Neural cell (in vitro differentiated cells): ENCODE data around the gene PMS2. TPM values are rescaled to one million over a fixed set of nuclear protein-coding genes. Genes with fewer than 3 reads are reported as not detected.
A peak's percentile ranks its signal among the peaks of the same experiment; 100 is the strongest.
"Not testable (repeated sequence)": the region's sequence is repeated elsewhere in the genome, so short reads cannot be mapped to it uniquely, and the experiment has no call there.

Source experiments
- H2AFZ ChIP-seq: fragments of 200-600, 300-800 bp; sonication (generic), shearing (Covaris generic); 2 replicates; pipeline ENCODE4 v1.6.0; 2014; ENCODE audit warnings: low read depth, mild to moderate bottlenecking, antibody characterized with exemption, low read length, moderate library complexity
- H3F3A ChIP-seq: fragments of 200-600 bp; shearing (Covaris generic); 2 replicates; pipeline ENCODE4 v1.6.1; 2016; ENCODE audit warnings: mild to moderate bottlenecking, moderate library complexity, mixed read lengths, antibody characterized with exemption, low read length; ENCODE audit not compliant: insufficient read depth, poor library complexity, severe bottlenecking
- H3K27ac ChIP-seq: fragments of 200-600, 300-800 bp; sonication (generic), shearing (Covaris generic); 2 replicates; pipeline ENCODE4 v1.5.1; 2014; ENCODE audit warnings: mild to moderate bottlenecking, low read length, moderate library complexity
- H3K27me3 ChIP-seq: fragments of 300-800, 200-600 bp; sonication (generic), shearing (Covaris generic); 2 replicates; pipeline ENCODE4 v1.6.0; 2014; ENCODE audit warnings: mild to moderate bottlenecking, low read depth, low read length, moderate library complexity; ENCODE audit not compliant: insufficient read depth
- H3K36me3 ChIP-seq: fragments of 300-800, 200-600 bp; sonication (generic), shearing (Covaris generic); 2 replicates; pipeline ENCODE4 v1.5.1; 2014; ENCODE audit warnings: mild to moderate bottlenecking, antibody characterized with exemption, low read length, moderate library complexity; ENCODE audit not compliant: insufficient read depth
- H3K4me2 ChIP-seq: fragments of 300-800, 200-600 bp; sonication (generic), shearing (Covaris generic); 2 replicates; pipeline ENCODE4 v1.6.0; 2014; ENCODE audit warnings: mild to moderate bottlenecking, low read length
- H3K4me3 ChIP-seq: fragments of 300-800, 200-600 bp; sonication (generic), shearing (Covaris generic); 2 replicates; pipeline ENCODE4 v1.5.1; 2014; ENCODE audit warnings: mild to moderate bottlenecking, low read length, moderate library complexity
- H3K79me2 ChIP-seq: fragments of 200-600 bp; shearing (Covaris generic); replicated peaks from 2 replicates; pipeline ENCODE4 v1.6.0; 2014; ENCODE audit warnings: mild to moderate bottlenecking, low read length, moderate library complexity; ENCODE audit not compliant: insufficient read depth
- H3K9ac ChIP-seq: fragments of 300-800, 200-600 bp; sonication (generic), shearing (Covaris generic); 2 replicates; pipeline ENCODE4 v1.6.1; 2016; ENCODE audit warnings: mild to moderate bottlenecking, low read length, mixed read lengths
- H3K9me2 ChIP-seq: fragments of 200-600 bp; shearing (Covaris generic); 2 replicates; pipeline ENCODE4 v1.6.1; 2016; ENCODE audit warnings: mild to moderate bottlenecking, low read length, mixed read lengths; ENCODE audit not compliant: insufficient read depth
- H3K9me3 ChIP-seq: fragments of 200-600, 300-800 bp; sonication (generic), shearing (Covaris generic); 2 replicates; pipeline ENCODE4 v1.6.1; 2016; ENCODE audit warnings: mild to moderate bottlenecking, mixed run types, low read length, moderate library complexity, mixed read lengths
- H4K20me1 ChIP-seq: fragments of 200-600 bp; shearing (Covaris generic); 2 replicates; pipeline ENCODE4 v1.6.1; 2016; ENCODE audit warnings: mild to moderate bottlenecking, mixed run types; ENCODE audit not compliant: insufficient read depth
- EP300 ChIP-seq: fragments of 450-650 bp; conservative IDR thresholded peaks from 2 replicates; pipeline ENCODE4 v1.6.1; 2014; ENCODE audit warnings: antibody characterized with exemption, mild to moderate bottlenecking, moderate library complexity; ENCODE audit not compliant: poor library complexity, severe bottlenecking
- EZH2 ChIP-seq: fragments of 200-600, 300-800 bp; shearing (Covaris generic), sonication (generic); IDR thresholded peaks from 2 replicates; pipeline ENCODE4 v1.6.1; 2014; ENCODE audit warnings: antibody characterized with exemption, low read length, borderline replicate concordance, mild to moderate bottlenecking; ENCODE audit not compliant: insufficient read depth, poor library complexity, severe bottlenecking
- MXI1 ChIP-seq: fragments of 450-650 bp; conservative IDR thresholded peaks from 2 replicates; pipeline ENCODE4 v1.6.1; 2014; ENCODE audit warnings: antibody characterized with exemption, mild to moderate bottlenecking; ENCODE audit not compliant: poor library complexity, severe bottlenecking
- POLR2AphosphoS5 ChIP-seq: IDR thresholded peaks from 2 replicates; pipeline ENCODE4 v1.6.1; 2012
- RAD21 ChIP-seq: fragments of 450-650 bp; conservative IDR thresholded peaks from 2 replicates; pipeline ENCODE4 v1.6.1; 2014; ENCODE audit warnings: antibody characterized with exemption, mild to moderate bottlenecking, moderate library complexity
- SMC3 ChIP-seq: fragments of 450-650 bp; conservative IDR thresholded peaks from 2 replicates; pipeline ENCODE4 v1.6.1; 2014; ENCODE audit warnings: antibody characterized with exemption, mild to moderate bottlenecking, moderate library complexity; ENCODE audit not compliant: poor library complexity
- TAF1 ChIP-seq: IDR thresholded peaks from 2 replicates; pipeline ENCODE4 v1.6.1; 2012; ENCODE audit warnings: low read depth
- polyA plus RNA-seq: library from polyadenylated mRNA; depleted of rRNA; stranded (reverse); fragments of >200 nt; gene quantifications from 2 replicates; pipeline ENCODE4 v1.2.3, GENCODE V29; 2014
- TF ChIP-seq, protein P1 (sequence below): IDR thresholded peaks from 2 replicates; pipeline ENCODE4 v1.6.1; 2012; ENCODE audit warnings: borderline replicate concordance
- TF ChIP-seq, protein P2 (sequence below): fragments of 450-650 bp; IDR thresholded peaks from 2 replicates; pipeline ENCODE4 v1.5.1; 2014; ENCODE audit warnings: antibody characterized with exemption, mild to moderate bottlenecking, moderate library complexity; ENCODE audit not compliant: poor library complexity, severe bottlenecking

PMS2 gene
- polyA plus RNA-seq, 1 donor from 2014 or later: 17.4 TPM

DNA sequence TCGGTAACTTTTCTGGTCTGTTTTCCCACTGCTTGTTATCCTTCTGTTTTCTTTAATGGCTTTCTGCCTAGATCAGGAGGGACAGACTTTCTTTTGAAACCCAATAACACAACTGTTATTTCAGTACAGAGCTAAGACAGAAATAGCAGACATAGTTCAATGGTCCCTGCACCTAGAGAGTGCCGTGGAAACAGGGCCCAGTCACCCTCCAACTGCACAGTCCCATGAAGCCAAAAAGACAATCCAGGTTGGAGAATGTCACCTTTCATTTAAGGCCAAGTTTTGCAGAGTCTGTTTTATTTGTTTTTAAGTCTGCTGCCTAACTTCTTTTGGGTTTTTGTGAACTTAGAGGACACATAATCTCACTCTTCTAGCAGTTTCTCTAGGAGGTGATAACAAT is 2.7 kb upstream of the PMS2 start:
- H3K36me3 ChIP-seq: no peaks in the 10 kb centered on the region
- H4K20me1 ChIP-seq: no peaks in the 10 kb centered on the region
- H3K9me3 ChIP-seq: no peaks in the 10 kb centered on the region
- peaks cover 10% of the 10 kb centered on the region for H3K79me2 ChIP-seq
- no peak overlapping the region for H3K9ac ChIP-seq
- TF ChIP-seq, protein P1, sequence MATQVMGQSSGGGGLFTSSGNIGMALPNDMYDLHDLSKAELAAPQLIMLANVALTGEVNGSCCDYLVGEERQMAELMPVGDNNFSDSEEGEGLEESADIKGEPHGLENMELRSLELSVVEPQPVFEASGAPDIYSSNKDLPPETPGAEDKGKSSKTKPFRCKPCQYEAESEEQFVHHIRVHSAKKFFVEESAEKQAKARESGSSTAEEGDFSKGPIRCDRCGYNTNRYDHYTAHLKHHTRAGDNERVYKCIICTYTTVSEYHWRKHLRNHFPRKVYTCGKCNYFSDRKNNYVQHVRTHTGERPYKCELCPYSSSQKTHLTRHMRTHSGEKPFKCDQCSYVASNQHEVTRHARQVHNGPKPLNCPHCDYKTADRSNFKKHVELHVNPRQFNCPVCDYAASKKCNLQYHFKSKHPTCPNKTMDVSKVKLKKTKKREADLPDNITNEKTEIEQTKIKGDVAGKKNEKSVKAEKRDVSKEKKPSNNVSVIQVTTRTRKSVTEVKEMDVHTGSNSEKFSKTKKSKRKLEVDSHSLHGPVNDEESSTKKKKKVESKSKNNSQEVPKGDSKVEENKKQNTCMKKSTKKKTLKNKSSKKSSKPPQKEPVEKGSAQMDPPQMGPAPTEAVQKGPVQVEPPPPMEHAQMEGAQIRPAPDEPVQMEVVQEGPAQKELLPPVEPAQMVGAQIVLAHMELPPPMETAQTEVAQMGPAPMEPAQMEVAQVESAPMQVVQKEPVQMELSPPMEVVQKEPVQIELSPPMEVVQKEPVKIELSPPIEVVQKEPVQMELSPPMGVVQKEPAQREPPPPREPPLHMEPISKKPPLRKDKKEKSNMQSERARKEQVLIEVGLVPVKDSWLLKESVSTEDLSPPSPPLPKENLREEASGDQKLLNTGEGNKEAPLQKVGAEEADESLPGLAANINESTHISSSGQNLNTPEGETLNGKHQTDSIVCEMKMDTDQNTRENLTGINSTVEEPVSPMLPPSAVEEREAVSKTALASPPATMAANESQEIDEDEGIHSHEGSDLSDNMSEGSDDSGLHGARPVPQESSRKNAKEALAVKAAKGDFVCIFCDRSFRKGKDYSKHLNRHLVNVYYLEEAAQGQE: no peak
- TF ChIP-seq SMC3 (no peak), EP300 (no peak), EZH2 (no peak), POLR2AphosphoS5 (no peak), RAD21 (no peak), TAF1 (no peak), MXI1 (no peak)
- TF ChIP-seq, protein P2, sequence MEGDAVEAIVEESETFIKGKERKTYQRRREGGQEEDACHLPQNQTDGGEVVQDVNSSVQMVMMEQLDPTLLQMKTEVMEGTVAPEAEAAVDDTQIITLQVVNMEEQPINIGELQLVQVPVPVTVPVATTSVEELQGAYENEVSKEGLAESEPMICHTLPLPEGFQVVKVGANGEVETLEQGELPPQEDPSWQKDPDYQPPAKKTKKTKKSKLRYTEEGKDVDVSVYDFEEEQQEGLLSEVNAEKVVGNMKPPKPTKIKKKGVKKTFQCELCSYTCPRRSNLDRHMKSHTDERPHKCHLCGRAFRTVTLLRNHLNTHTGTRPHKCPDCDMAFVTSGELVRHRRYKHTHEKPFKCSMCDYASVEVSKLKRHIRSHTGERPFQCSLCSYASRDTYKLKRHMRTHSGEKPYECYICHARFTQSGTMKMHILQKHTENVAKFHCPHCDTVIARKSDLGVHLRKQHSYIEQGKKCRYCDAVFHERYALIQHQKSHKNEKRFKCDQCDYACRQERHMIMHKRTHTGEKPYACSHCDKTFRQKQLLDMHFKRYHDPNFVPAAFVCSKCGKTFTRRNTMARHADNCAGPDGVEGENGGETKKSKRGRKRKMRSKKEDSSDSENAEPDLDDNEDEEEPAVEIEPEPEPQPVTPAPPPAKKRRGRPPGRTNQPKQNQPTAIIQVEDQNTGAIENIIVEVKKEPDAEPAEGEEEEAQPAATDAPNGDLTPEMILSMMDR: no peak
- H3K27me3 ChIP-seq: no peaks in the 10 kb centered on the region
- H3K9me2 ChIP-seq: no peaks in the 10 kb centered on the region
- H3F3A ChIP-seq: no peaks in the 10 kb centered on the region
- H3K4me2 ChIP-seq: no peak overlapping the region
- no peak overlapping the region for H2AFZ ChIP-seq
- H3K27ac ChIP-seq: no peak overlapping the region
- H3K4me3 ChIP-seq: no peak overlapping the region

DNA sequence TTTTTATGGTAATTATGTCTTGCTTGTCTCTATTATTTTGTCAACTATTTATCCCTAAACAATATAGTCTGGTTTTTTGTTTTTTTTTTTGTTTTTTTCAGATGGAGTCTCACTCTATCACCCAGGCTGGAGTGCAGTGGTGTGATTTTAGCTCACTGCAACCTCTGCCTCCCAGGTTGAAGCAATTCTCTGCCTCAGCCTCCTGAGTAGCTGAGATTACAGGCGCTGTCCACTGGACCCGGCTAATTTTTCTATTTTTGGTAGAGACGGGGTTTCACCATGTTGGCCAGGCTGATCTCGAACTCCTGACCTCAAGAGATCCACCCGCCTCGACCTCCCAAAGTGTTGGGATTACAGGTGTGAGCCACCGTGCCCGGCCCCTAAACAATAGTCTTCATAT is 1.5 kb upstream of the PMS2 start:
- not testable (repeated sequence) for H3K9ac ChIP-seq, H3K36me3 ChIP-seq, H3K9me3 ChIP-seq, H4K20me1 ChIP-seq, H3F3A ChIP-seq, H3K4me2 ChIP-seq, H3K27me3 ChIP-seq, H3K9me2 ChIP-seq, H3K79me2 ChIP-seq, H2AFZ ChIP-seq, H3K27ac ChIP-seq
- peak overlapping the region; percentile 43 for H3K4me3 ChIP-seq

DNA sequence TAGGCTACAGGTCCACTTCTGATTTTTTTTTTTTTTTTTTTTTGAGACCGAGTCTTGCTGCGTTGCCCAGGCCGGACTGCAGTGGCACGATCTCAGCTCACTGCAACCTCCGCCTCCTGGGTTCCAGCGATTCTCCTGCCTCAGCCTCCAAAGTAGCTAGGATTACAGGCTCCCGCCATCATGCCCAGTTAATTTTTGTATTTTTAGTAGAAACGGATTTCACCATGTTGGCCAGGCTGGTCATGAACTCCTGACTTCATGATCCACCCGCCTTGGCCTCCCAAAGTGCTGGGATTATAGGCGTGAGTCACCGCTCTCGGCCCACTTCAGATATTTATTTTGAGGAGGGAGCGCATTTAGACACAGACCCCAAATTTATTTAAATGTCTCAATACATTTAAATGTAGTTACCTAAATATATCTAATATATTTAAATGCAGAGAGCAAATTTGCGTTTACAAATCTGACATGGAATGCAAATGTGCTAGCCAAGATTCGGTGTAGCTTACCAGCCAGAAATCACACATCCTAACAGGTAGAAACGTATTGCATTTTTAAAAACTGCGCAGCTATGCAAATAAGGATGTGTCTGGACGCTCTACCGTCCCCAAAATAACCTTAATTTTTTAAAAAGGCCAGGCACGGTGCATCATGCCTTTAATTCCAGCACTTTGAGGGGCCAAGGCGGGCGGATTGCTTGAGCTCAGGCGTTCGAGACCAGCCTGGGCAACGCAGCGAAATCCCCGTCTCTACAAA is 836 bp downstream of the PMS2 start:
- H3K9ac ChIP-seq: peak overlapping the region; percentile 77
- peak overlapping the region; percentile 84 for H3K4me2 ChIP-seq
- H3K36me3 ChIP-seq, H2AFZ ChIP-seq, H3F3A ChIP-seq, H3K9me2 ChIP-seq, H3K27me3 ChIP-seq, H4K20me1 ChIP-seq, H3K27ac ChIP-seq, H3K9me3 ChIP-seq, H3K79me2 ChIP-seq: not testable (repeated sequence)
- peak overlapping the region; percentile 93 for H3K4me3 ChIP-seq
